Liver (tissue), 3 donors: ENCODE measurements around the gene ILKAP.

Experiments
- CTCF ChIP-seq: fragments of 150-350 bp; IDR thresholded peaks from 2 replicates; pipeline ENCODE4 v1.5.1; 2017; ENCODE audit warnings: improper control_type of control experiment, low read depth, low read length; ENCODE audit not compliant: missing input control
- EGR1 ChIP-seq, 2 donors: IDR thresholded peaks; 2 replicates each; pipeline ENCODE4 v1.6.1; 2016 to 2018; ENCODE audit warnings: antibody characterized with exemption in 2 of 2, low read depth in 2 of 2
- FOXA1 ChIP-seq: IDR thresholded peaks from 2 replicates; pipeline ENCODE4 v1.6.1; 2016; ENCODE audit warnings: antibody characterized with exemption
- FOXA2 ChIP-seq: IDR thresholded peaks from 2 replicates; pipeline ENCODE4 v1.6.1; 2016; ENCODE audit warnings: antibody characterized with exemption
- RAD21 ChIP-seq, 2 donors: IDR thresholded peaks; 2 replicates each; pipeline ENCODE4 v1.6.1; 2016; ENCODE audit warnings: antibody characterized with exemption in 2 of 2, mild to moderate bottlenecking in 2 of 2
- SP1 ChIP-seq: IDR thresholded peaks from 2 replicates; pipeline ENCODE4 v1.6.1; 2018; ENCODE audit warnings: antibody characterized with exemption, mild to moderate bottlenecking
- YY1 ChIP-seq: IDR thresholded peaks from 2 replicates; pipeline ENCODE4 v1.6.1; 2016; ENCODE audit warnings: antibody characterized with exemption, mild to moderate bottlenecking
- TF ChIP-seq, protein P1 (sequence below): IDR thresholded peaks from 2 replicates; pipeline ENCODE4 v1.6.1; 2016; ENCODE audit warnings: antibody characterized with exemption, mild to moderate bottlenecking
- TF ChIP-seq, protein P2 (sequence below): IDR thresholded peaks from 2 replicates; pipeline ENCODE4 v1.6.1; 2016; ENCODE audit warnings: antibody characterized with exemption
- donor health status: healthy.
- donor health status: healthy.

DNA sequence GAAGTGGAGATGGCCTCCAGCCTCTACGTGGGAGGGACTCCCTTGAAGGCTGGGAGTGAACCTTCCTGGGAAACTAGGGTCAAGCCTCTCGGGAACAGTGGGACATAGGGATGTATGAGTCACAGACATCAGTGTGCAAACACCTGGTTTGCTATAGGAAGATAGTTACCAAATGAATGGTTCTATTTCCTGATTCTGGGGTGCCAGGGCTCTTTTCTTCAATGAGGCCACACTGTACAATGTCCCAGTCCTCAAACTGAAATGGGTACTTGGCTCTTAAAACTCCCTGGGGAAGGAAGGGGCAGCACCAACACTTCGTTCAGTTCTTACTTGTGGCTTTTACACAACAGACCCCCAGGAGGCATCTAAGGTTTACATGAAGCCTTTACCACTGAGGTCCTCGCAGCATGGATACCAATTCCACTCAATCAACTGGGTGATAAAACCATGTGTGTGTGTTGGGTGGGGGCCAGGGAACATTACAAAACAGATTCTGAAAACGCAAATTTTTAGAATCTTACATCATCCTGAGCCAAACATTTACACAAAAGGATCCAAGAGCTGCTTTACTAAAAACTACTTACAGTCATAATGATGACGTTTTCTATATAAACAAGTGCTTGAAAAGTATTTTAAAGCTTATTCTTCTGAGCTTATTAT lies 34.3 kb downstream of the ILKAP start:
- TF ChIP-seq CTCF = no peak
- TF ChIP-seq EGR1 (IDR thresholded peaks at IDR 0.05; ENCODE audit: low read depth in 2 of 2) = no peak
- no peak for TF ChIP-seq RAD21 (IDR thresholded peaks at IDR 0.05)
- no peak for TF ChIP-seq SP1
- TF ChIP-seq, protein P1, sequence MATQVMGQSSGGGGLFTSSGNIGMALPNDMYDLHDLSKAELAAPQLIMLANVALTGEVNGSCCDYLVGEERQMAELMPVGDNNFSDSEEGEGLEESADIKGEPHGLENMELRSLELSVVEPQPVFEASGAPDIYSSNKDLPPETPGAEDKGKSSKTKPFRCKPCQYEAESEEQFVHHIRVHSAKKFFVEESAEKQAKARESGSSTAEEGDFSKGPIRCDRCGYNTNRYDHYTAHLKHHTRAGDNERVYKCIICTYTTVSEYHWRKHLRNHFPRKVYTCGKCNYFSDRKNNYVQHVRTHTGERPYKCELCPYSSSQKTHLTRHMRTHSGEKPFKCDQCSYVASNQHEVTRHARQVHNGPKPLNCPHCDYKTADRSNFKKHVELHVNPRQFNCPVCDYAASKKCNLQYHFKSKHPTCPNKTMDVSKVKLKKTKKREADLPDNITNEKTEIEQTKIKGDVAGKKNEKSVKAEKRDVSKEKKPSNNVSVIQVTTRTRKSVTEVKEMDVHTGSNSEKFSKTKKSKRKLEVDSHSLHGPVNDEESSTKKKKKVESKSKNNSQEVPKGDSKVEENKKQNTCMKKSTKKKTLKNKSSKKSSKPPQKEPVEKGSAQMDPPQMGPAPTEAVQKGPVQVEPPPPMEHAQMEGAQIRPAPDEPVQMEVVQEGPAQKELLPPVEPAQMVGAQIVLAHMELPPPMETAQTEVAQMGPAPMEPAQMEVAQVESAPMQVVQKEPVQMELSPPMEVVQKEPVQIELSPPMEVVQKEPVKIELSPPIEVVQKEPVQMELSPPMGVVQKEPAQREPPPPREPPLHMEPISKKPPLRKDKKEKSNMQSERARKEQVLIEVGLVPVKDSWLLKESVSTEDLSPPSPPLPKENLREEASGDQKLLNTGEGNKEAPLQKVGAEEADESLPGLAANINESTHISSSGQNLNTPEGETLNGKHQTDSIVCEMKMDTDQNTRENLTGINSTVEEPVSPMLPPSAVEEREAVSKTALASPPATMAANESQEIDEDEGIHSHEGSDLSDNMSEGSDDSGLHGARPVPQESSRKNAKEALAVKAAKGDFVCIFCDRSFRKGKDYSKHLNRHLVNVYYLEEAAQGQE = no peak
- TF ChIP-seq YY1 = no peak
- TF ChIP-seq, protein P2, sequence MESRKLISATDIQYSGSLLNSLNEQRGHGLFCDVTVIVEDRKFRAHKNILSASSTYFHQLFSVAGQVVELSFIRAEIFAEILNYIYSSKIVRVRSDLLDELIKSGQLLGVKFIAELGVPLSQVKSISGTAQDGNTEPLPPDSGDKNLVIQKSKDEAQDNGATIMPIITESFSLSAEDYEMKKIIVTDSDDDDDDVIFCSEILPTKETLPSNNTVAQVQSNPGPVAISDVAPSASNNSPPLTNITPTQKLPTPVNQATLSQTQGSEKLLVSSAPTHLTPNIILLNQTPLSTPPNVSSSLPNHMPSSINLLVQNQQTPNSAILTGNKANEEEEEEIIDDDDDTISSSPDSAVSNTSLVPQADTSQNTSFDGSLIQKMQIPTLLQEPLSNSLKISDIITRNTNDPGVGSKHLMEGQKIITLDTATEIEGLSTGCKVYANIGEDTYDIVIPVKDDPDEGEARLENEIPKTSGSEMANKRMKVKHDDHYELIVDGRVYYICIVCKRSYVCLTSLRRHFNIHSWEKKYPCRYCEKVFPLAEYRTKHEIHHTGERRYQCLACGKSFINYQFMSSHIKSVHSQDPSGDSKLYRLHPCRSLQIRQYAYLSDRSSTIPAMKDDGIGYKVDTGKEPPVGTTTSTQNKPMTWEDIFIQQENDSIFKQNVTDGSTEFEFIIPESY = no peak
- TF ChIP-seq FOXA2 = no peak
- no peak for TF ChIP-seq FOXA1
